Measurements from ENCODE around the gene OR5AU1.

The OR5AU1 gene

DNA sequence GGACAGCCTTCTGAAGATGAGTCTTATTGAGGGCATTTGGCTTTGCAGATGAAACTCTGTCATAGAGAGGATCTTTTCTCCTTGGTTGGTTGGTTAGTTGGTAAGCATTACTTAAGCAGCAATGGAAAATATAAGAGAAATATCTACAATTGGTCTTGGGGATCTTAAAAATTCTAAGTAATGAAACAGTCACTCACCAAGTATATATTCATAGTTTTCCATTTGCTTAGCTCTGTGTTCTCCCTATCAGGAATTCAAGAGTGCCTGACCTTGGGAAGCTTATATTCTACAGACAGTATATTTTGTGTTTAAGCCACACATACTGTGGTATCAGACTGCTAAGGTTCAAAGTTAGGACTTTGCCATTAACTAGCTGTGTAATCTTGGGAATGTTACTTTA, at the start of gene OR5AU1:
OR5AU1 (minus strand) TSS at position 101 of the 400 bp plus-strand sequence. CDS start 191 bp downstream, outside the sequence.
- DNase-seq, result no peak

DNA sequence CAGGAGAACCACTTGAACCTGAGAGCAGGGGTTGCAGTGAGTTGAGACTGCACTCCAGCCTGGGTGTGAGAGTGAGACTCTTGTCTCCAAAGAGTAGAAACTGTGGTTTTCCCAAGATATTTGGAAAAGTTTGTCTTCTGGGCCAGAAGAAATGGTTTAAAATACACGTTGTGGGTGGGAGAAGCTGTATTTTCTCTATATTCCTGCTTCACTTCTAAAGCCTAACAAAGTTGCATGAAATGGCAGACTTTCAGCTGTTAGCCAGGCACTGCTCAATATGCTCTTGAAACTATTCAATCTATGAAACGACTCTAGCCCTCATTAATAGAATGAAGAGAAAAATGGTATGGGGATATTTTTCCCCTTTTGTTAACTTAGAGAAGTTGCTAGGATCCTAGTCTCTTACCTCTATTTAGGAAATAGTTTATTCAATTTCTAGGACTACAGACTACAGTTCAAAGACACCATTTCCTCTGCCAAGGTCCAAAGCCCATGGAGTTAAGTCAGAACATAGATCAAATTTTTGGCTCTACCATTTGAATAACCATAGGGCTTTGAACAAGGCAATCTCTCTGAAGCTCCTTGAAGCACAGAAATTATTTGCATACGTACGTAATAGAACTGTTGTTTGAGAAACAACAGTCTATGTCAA, 49.3 kb upstream of the OR5AU1 start:
- no peak for DNase-seq

DNA sequence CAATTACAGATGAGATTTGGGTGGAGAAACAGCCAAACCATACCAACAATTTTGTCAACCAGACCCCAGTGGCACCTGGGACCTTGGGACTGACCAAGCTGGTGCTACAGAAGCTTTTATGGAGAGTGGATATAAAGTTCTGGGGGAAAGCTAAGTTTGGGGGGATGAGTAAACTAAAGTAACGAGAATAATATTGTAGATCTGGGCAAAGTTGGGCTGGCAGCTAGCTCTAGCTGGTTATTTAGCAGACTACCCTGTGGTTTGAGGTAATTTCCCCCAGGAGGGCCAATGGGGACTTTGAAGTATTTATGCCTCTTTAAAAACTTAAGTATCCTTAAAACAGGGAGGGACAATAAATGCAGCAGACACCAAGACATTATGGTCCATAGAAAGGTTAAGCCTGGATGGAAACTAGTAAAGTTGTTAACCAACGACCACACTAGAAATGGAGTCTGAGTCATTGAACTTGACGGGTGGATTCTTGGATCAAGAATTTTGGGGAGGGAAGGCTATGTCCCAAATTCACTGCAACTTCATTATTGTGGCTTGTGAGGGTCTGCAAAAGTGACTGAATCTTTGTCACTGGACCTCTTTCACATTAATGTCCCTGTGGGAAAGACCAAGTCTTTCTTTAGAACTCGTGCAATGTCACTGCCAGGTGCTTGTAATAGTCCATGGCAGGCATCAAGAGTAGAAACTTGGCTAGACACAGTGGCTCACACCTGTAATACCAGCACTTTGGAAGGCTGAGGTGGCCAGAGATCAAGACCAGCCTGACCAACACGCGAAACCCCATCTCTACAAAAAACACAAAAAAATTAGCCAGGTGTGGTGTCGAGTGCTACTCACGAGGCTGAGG, 48.5 kb upstream of the OR5AU1 start:
- no peak for DNase-seq

DNA sequence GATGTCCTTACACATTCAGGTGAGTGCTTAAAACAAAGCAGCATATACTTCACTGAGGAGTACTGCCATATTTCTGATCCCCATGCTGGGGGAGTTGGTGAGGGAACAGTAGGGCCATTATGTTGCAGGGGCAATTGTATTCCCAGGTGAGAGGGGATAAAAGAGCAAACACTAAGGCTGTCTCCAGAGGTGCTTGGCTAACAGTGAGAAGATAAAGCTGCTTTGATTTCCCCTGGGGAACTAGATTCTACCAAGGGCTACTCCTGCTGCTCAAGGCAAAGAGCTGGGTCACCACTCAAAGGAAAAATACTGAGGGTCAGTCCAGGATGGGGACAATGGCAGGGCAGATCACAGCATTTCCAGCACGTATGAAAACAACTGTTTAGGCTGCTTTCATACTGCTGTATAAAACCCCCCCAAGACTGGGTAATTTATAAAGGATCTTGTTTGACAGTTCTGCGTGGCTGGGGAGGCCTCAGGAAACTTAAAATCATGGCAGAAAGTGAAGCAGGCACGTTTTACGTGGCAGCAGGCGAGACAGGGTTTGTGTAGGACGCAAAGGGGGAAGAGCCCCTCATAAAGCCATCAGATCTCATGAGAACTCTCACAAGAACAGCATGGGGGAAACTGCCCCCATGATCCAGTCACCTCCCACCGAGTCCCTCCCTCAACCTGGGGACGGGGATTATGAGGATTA, 47.8 kb upstream of the OR5AU1 start:
- no peak for DNase-seq

DNA sequence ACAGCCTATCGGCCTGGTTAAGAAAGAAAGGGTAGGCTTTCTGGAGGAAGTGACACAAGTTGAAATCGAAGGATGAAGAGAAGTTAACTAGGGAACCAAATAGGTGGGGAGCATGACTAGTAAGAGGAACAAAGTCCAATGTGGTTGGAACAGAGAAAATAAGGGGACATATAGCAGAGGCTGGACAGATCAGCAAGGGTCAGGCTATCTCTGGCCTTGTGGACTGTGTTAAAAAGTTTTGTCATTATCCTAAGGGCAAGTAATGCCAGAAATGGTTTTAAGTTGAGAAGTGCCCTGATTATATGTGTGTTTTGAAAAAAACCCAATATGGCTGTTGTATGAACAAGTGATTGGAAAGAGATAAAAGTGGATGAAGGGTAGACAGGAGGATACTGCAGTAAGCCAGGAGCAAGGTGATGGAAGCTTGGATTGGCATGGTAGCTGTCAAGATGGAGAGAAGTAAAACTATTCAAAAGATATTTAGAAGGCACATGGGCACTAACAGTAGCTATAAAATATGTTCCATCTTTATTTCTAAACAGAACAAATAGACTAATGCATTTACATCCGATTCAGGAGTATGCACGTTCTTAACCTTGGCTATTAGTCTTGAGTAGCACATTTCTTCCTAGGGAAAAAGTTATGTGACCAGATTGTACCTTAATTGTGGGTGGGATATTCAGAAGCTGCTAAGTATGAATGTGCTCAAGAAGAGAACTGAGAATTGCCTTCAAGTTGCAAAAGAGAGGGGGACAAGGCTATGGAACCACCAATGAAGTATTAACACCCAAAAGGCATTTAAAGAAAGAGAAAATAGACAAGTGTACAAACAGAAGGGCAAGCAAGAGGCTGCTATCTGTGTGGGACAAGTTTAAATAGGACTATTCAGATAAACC, 46.8 kb upstream of the OR5AU1 start:
- DNase-seq, result no peak

DNA sequence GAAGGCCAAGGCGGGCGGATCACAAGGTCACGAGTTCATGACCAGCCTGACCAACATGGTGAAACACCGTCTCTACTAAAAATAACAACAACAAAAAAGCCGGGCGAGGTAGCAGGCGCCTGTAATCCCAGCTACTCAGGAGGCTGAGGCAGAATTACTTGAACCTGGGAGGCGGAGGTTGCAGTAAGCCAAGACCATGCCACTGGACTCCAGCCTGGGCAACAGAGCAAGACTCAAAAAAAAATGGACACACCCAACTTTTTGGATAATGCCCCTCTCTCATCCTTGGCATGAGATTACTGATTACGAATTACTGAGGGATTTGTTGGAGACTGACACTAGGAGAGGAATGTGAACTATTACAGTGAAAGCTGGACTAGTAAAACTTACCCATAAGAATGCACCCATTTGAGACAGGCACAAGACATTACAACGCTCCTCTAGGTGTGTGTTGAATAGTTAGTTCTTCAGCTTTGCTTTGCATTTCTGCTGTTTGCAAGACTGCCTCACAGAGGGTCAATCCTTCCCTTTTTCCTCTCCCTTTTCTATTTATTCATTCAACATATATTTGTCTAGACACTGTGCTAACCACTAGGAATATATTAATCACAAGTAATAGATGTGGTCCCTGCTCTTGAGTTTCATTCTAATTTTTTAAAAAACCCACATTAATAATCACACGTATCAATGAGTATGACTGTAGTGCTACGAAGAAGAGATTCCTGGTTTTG, 46.0 kb upstream of the OR5AU1 start:
- DNase-seq, result no peak

DNA sequence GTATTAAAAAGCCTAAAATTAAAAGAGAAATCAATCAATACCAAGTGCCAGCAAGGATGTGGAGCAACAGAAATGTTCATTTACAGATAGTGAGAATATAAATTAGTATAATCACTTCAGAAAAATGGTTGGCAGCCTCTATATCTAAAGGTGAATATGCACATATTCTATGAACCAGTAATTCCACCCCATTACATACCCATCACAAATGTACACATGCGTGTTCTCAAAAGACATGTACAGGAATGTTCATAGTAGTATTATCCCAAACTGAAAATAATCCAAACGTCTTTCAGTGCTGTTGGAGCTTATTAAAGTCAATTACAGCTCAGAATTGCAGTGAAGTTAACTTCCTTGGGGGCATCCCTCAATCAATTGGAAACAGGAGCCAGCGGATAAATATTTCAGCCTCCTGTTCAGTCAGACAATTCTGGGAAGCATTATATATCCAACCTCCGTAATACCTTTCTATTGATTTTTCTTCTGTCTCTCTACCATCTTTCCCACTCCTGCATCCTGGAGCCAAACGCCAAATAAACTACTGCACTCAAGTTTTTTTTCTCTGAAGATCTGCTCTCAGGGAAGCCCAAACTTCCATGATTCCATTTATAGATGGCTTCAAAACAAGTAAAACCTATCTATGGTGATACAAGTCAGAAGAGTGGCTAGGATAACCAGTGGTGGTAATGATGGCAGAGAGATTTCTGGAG, 45.0 kb upstream of the OR5AU1 start:
- DNase-seq, result no peak

DNA sequence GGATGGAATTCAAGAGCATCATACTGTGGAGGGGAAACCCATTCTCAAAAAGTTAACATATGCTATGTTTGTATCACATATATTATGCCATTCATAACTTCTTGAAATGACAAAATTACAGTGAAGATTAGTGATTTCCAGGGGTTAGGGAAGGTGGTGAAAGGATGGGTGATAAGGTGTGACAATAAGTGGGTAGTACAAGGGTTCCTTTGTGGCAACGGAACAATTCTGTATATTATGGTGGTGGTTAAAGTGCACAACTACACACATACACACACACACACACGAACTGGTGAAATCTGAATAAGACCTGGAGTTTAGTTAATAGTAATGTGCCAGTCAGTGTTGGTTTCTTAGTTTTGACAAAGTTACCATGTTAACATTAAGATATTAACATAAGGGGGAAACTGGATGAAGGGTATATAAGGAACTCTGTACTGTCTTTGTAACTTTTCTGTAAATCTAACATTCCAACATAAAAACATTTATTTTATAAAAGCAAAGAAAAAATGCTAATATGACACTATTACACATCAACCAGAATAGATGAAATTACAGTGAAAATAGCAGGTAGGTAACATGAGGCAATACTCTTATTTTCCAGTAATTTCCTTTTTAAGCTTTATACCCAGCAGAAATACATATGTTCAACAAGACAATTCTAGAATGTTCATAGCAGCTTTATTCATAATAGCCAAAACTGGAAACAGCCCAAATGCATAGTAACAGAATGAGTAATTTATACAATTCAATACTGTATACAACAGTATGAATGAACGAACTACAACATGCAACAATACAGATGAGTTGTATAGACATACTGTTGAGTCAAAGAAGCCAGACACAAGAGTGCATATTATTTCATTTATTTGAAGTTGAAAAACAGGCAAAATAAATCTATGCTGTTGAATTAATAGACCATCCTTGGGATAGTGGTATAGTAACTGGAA, 44.0 kb upstream of the OR5AU1 start:
- DNase-seq, result no peak

DNA sequence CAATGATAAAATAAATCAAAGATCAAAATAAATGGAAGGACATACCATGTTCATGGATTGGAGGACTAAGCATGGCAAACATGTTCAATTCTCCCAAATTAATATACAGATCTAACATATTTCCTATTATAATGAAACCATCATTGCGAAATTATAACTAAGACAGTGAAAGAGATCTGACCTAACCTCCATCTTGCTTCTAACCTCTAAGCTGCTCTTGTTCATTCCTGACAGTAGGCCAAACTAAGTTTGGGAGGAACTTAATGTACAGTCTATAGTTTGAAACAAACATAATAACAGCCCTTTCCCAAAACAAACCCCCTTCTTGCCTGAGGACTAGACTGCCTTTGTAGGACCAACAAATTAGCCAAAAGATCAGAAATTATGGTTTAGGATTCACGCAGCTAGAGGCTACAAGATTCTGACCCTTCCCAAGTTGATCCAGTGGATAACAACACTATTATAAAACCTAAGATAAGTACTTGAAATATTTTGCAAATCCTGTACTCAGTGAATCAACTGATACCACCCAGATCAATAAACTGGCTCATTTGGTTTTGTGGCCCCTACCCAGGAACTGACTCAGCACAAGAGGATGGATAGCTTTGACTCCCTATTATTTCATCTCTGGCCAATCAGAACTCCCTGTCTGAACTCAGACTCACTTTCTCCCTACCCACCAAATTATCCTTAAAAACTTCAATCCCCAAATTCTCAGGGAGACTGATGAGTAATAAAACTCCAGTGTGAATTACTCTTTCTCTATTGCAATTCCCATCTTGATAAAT, 41.7 kb upstream of the OR5AU1 start:
- no peak for DNase-seq

DNA sequence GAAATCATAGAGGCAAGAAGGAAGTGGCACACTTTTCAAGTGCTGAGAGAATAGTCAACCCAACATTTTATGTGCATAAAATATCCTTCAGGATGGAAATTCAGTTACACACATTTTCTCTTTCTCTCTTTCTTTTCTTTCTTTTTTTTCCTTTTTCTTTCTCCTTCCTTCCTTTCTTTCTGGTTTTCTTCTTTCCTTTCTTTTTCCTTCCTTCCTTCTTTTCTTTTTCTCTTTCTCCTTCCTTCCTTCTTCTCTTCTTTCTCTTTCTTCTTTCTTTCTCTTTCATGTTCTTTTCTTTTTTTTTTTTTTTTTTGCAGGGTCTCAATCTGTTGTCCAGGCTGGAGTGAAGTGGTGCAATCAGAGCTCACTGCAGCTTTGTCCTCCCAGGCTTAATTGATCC, 38.7 kb upstream of the OR5AU1 start:
- no peak for DNase-seq

DNA sequence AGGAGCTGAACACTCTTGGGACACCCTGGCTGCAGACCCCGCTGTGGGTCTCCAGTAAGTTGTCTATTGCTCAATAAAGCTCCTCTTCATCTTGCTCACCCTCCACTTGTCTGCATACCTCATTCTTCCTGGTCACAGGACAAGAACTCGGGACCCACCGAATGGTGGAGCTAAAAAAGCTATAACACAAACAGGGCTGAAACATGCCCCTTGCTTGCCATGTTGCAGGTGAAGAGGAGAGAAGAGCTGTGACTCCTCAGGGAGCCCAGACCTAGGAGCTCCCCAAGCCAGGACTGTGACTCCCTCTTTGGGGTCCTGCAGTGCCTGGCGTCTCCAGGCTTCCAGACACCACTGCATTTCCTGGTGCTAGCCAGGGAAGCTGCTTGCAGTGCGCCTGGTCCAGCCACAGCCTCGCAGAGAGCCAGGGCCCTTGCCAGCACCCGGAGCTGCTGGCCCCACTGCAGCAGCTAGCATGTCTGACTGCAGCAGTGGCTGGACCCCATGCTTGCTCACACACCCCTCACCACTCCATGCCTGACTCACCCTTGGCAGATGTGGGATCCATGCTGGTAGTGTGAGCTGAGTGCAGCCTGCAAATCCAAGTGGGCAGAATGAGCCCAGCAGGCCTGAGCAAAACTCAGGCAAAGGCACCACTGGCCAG, 37.1 kb upstream of the OR5AU1 start:
- DNase-seq, result no peak

DNA sequence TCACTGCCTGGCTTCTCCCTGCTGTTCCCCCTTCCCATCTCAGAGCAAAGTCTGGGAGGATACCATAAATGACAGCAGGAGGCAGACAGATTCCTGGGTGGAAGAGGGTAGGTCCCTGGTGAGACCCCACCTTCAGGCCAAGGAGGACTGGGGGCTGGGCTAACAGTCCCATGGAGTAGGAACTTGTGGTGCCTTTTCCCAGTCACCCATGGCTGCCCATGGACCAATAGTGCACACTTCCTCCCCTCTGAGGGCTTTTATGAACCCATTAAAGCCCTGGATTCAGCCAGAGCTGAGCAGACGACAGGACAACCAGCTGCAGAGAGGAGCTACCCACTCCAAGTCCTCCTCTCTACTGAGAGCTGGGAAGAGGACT, 36.6 kb upstream of the OR5AU1 start:
- no peak for DNase-seq

DNA sequence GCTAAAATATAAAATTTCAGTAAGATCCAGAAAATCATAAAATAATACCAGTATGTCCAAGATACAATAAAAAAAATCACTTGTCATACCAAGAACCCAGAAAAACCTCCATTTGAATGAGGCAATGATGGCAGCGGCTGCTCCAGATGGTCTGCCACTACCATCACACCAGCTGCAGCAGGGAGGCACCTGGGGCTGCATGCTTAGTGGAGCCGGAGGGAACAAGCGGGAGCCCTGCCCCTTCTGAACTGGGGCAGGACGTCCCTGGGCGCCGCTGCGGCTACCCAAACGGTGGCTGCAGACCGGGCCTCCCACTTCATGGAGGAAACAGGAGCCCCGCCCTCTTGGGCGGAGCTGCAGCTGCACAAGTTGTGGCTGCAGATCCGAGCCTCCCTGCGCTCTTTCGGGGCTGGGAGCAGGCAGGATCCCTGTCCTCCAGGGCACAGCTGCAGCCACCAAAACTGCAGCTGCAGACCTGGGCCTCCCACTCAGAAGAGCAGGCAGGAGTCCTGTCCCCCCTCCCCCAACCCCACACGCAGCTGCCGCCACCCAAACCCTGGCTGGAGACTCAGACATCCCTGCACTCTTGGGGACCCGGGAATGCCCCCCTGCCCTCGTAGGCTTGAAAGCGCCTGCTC, 36.1 kb upstream of the OR5AU1 start:
- peak; percentile 79 for DNase-seq

DNA sequence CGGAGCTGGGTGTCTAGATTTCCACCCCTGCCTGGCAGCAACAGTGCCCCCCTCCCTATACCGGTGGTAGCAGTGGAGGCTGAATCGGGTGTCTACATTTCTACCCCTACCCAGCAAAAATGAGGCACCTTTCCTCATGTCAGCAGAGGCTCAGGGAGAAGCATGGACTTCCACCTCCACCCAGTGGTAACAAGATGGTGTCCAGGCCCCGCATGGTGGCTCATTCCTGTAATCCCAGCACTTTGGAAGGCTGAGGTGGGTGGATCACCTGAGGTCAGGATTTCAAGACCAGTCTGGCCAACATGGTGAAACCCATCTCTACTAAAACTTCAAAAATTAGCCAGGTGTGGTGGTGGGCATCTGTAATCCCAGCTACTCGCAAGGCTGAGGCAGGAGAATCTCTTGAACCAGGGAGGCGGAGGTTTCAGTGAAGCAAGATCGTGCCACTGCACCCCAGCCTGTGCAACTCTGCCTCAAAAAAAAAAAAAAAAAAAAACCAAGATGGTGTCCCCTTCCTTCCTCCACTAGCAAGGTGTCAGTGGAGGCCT, 35.5 kb upstream of the OR5AU1 start:
- no peak for DNase-seq

DNA sequence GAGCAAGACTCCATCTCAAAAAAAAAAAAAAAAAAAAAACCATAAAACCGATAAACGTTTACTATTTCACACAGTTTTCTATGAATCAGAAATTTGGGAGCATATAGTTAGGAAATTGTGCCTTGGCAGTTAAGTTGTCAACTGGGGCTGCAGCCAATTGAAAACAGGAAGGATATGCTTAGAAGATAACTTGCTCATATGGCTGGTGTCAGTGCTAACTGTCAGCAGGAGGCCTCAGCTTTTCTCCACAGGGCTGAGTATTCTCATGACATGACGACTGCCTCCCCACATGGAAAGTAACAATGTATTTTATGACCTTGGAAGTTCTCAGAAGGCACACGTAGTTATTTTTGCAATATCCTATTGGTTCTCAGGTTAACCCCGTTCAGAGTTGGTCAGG, 29.6 kb upstream of the OR5AU1 start:
- DNase-seq, result no peak

DNA sequence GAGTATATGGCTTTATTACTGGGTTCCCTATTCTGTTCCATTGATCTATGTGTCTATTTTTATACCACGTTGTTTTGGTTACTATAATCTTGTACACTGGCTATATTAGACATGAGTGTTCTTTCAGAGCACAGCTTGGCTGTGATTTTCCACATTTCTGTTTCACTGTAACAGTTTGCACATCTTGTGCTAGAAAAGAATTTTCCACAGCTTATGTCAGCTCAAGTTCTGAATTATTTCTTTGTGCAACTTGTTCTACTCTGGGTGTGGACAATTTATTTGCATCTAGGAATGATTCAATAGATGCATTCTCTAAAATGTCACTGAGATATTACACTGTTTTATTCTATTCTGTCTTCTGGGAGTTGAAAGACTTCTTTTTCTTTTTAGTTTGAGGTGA, 28.4 kb upstream of the OR5AU1 start:
- DNase-seq, result no peak

DNA sequence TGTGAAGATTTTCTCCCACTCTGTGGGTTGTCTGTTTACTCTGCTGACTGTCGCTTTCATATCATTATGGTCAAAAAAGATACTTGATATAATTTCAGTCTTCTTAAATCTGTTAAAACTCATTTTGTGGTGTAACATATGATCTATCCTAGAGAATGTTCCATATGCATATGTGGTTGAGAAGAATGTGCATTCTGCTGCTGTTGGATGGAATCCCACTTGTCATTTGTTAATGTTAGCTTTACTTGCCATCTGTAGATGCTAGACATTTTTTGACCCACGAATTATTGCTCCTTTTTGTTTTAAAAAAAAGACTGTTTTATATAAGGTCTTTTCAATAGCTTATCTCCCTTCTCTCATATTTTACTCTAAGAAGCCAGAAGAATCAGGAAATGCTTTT, 26.3 kb upstream of the OR5AU1 start:
- DNase-seq, result no peak

DNA sequence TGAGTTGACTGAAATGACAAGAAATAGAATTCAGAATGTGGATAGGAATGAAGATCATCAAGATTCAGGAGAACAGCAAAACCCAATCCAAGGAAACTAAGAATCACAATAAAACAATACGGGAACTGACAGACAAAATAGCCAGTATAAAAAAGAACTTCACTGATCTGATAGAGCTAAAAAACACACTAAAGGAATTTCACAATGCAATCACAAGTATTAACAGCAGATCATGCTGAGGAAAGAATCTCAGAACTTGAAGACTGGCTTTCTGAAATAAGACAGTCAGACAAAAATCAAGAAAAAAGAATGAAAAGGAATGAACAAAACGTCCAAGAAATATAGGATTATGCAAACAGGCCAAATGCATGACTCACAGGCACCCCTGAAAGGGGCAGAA, 15.3 kb upstream of the OR5AU1 start:
- no peak for DNase-seq

Data from retina (tissue), 1 donor.